ENCODE data around the gene C6orf136. TPM values are rescaled to one million over a fixed set of nuclear protein-coding genes. Genes with fewer than 3 reads are reported as not detected.

C6orf136 gene
- total RNA-seq, 1 experiment from 2014 or later: 25.0 TPM

DNA sequence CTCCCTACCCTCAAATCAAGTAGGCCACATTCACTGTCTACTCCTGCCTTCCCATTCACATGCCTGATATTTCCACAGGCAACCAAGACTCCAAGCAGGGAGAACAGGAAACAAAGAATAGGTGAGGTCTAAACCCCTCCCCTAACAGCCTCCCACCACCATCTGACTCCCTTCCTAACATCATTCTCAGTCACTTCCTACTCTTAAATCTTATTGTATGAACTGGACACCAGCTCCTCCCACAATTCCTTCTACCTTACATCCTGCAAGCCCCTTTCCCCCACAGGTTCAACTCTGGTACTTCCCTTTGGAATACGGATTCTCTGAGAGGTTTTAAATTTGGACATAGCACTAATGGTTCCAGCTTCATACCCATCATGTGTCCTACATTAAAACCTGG, 944 bp upstream of the C6orf136 start:
- peaks cover 10% of the 10 kb centered on the region for H3K4me1 ChIP-seq (ENCODE audit: insufficient read depth, low read length, poor library complexity, severe bottlenecking)
- H3K9me3 ChIP-seq (ENCODE audit: low read depth, low read length, poor library complexity, severe bottlenecking): no peaks in the 10 kb centered on the region
- POLR2A ChIA-PET (ENCODE audit: low non-redundant PET): no interaction called here
- intact Hi-C loops (cut with micrococcal nuclease; ENCODE audit: unreplicated experiment): no loop called here
- TF ChIP-seq, protein P1, sequence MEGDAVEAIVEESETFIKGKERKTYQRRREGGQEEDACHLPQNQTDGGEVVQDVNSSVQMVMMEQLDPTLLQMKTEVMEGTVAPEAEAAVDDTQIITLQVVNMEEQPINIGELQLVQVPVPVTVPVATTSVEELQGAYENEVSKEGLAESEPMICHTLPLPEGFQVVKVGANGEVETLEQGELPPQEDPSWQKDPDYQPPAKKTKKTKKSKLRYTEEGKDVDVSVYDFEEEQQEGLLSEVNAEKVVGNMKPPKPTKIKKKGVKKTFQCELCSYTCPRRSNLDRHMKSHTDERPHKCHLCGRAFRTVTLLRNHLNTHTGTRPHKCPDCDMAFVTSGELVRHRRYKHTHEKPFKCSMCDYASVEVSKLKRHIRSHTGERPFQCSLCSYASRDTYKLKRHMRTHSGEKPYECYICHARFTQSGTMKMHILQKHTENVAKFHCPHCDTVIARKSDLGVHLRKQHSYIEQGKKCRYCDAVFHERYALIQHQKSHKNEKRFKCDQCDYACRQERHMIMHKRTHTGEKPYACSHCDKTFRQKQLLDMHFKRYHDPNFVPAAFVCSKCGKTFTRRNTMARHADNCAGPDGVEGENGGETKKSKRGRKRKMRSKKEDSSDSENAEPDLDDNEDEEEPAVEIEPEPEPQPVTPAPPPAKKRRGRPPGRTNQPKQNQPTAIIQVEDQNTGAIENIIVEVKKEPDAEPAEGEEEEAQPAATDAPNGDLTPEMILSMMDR (conservative IDR thresholded peaks at IDR 0.05; ENCODE audit: low read depth, low read length): no peak
- no peak for TF ChIP-seq EZH2 (IDR thresholded peaks at IDR 0.05; ENCODE audit: borderline replicate concordance, low read depth, low read length, poor library complexity, severe bottlenecking)
- H3K4me3 ChIP-seq (ENCODE audit: low read depth, low read length, poor library complexity, severe bottlenecking): no peak overlapping the region
- no peaks in the 10 kb centered on the region for H3K27me3 ChIP-seq (replicated peaks; ENCODE audit: insufficient read depth, low read depth, low read length, poor library complexity)
- BruUV-seq (replicated peaks): no TSS peak
- no peak overlapping the region for H3K27ac ChIP-seq (ENCODE audit: low read depth, low read length, poor library complexity, severe bottlenecking)
- no peak for DNase-seq (ENCODE audit: low spot score)
- CTCF ChIA-PET: no interaction called here
- H3K36me3 ChIP-seq (ENCODE audit: insufficient read depth, low read length, poor library complexity, severe bottlenecking): peaks cover 26% of the 10 kb centered on the region

- Histone ChIP-seq H3K27me3 (replicated peaks; ENCODE audit: insufficient read depth, low read depth, low read length, poor library complexity) (no peaks in the 10 kb centered on the region), H3K4me1 (ENCODE audit: insufficient read depth, low read length, poor library complexity, severe bottlenecking) (peaks cover 10% of the 10 kb centered on the region), H3K36me3 (ENCODE audit: insufficient read depth, low read length, poor library complexity, severe bottlenecking) (peaks cover 30% of the 10 kb centered on the region), H3K9me3 (ENCODE audit: low read depth, low read length, poor library complexity, severe bottlenecking) (no peaks in the 10 kb centered on the region), H3K4me3 (ENCODE audit: low read depth, low read length, poor library complexity, severe bottlenecking) (peak overlapping the region; percentile 99), H3K27ac (ENCODE audit: low read depth, low read length, poor library complexity, severe bottlenecking) (peak overlapping the region; percentile 92)
- DNase-seq (ENCODE audit: low spot score): peak; percentile 83
- ChIA-PET CTCF (no interaction called here), POLR2A (ENCODE audit: low non-redundant PET) (interaction anchor here (0.5 kb wide), 1 partner anchor 1058 kb away, joined by 8 read pairs; no protein-coding TSS in a partner anchor)
- intact Hi-C loops (cut with micrococcal nuclease; ENCODE audit: unreplicated experiment): no loop called here
- BruUV-seq (replicated peaks): no TSS peak
- no peak for TF ChIP-seq EZH2 (IDR thresholded peaks at IDR 0.05; ENCODE audit: borderline replicate concordance, low read depth, low read length, poor library complexity, severe bottlenecking)
- TF ChIP-seq, protein P1 (conservative IDR thresholded peaks at IDR 0.05; ENCODE audit: low read depth, low read length): no peak
Observed at GRCh38 chr6:30647242-30648116, 546 bp downstream of the C6orf136 start.

DNA sequence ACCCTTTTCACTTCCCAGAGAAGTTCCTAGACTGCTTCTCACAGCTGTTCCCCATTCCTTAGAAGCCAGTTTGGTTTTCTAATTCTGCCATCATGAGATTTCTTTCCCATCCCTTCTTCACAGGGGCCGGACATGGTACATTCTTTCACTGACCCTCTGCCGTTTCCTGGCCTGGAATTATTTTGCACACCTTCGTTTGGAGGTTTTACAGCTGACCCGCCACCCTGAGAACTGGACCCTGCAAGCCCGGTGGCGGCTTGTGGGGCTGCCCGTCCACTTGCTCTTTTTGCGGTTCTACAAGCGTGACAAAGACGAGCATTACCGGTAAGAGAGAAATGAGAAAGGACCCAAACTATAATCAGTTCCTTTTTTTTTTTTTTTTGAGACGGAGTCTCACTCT, 4.2 kb downstream of the C6orf136 start:
- Histone ChIP-seq H3K36me3 (ENCODE audit: insufficient read depth, low read length, poor library complexity, severe bottlenecking) (peaks cover 54% of the 10 kb centered on the region), H3K27me3 (replicated peaks; ENCODE audit: insufficient read depth, low read depth, low read length, poor library complexity) (no peaks in the 10 kb centered on the region), H3K4me3 (ENCODE audit: low read depth, low read length, poor library complexity, severe bottlenecking) (no peak overlapping the region), H3K27ac (ENCODE audit: low read depth, low read length, poor library complexity, severe bottlenecking) (no peak overlapping the region), H3K9me3 (ENCODE audit: low read depth, low read length, poor library complexity, severe bottlenecking) (no peaks in the 10 kb centered on the region), H3K4me1 (ENCODE audit: insufficient read depth, low read length, poor library complexity, severe bottlenecking) (peaks cover 10% of the 10 kb centered on the region)
- no peak for TF ChIP-seq EZH2 (IDR thresholded peaks at IDR 0.05; ENCODE audit: borderline replicate concordance, low read depth, low read length, poor library complexity, severe bottlenecking)
- TF ChIP-seq, protein P1 (conservative IDR thresholded peaks at IDR 0.05; ENCODE audit: low read depth, low read length): no peak
- ChIA-PET CTCF (no interaction called here), POLR2A (ENCODE audit: low non-redundant PET) (interaction anchor here (0.7 kb wide), 1 partner anchor 255 kb away, joined by 3 read pairs; no protein-coding TSS in a partner anchor)
- intact Hi-C loops (cut with micrococcal nuclease; ENCODE audit: unreplicated experiment): no loop called here
- BruUV-seq (replicated peaks): no TSS peak
- no peak for DNase-seq (ENCODE audit: low spot score)
